Measurements from ENCODE around the gene MRPL4.
A peak's percentile ranks its signal among the peaks of the same experiment; 100 is the strongest.

MRPL4 gene

DNA sequence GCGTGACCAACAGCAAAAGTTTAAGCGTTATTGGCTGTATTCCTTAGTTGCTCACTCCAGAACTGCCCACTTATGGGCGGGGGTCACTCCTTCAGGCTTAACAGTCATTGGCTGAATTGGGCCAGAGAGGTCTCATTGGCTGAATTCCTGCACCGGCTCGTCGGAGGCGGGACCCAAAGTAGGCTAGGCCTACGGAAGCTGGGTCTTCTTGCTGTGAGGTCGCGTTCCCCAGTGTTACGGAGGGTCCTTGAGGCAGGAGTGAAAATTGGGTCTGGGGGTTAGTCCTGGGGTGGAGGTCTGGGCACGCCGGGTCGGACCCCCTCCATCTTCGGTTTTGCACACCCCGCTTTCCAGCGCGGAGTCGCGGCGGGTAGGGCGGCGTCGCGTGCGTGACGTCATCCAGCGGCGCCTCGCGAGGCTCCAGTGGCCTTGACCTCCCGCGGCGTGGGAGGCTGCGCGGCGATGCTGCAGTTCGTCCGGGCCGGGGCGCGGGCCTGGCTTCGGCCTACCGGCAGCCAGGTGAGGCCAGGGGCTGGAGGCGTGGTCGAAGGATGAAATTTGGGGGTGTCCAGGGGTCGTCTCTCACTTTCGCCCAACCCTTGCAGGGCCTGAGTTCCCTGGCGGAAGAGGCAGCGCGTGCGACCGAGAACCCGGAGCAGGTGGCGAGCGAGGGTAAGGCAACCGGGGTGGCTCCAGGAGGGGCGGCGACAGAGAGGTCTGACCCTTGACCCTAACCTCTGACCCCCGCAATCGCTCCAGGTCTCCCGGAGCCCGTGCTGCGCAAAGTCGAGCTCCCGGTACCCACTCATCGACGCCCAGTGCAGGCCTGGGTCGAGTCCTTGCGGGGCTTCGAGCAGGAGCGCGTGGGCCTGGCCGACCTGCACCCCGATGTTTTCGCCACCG lies at the start of gene MRPL4:
Gene MRPL4, plus strand, starts transcription at position 423 of the 903 bp plus-strand sequence. Its CDS starts 40 bp downstream, at position 463.
- DNase-seq = peak; percentile 72 to 99 (median 94)

DNA sequence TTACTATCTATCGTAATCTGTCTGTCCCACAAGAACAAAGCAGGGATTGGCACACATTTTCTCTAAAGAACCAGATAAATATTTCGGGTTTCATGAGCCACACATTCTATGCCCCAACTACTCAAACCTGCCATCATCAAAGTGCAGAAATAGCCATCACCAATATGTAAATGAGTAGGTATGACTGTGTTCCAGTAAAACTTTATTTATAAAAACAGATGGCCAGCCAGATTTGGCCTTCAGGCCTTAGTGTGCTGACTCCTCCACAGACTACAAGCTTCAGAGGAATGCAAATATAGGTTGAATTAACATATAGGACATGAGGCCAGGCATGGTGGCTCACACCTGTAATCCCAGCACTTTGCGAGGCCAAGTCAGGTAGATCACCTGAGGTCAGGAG lies 48.3 kb upstream of the MRPL4 start:
- DNase-seq = no peak

DNA sequence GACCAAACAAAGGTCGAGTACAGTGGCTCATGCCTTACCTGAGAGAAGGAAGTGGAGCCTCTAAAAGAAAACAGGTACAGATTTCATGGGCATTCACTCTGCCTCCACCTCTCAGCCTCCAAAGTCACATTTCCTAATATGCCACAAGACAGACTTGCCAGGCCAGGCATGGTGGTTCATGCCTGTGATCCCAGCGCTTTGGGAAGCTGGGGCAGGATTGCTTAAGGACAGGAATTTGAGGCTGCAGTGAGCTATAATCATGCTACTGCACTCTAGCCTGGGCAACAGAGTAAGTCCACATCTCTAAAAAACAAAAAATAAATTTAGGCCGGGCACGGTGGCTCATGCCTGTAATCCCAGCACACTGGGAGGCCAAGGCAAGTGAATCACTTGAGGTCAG lies 46.4 kb upstream of the MRPL4 start:
- no peak for DNase-seq

DNA sequence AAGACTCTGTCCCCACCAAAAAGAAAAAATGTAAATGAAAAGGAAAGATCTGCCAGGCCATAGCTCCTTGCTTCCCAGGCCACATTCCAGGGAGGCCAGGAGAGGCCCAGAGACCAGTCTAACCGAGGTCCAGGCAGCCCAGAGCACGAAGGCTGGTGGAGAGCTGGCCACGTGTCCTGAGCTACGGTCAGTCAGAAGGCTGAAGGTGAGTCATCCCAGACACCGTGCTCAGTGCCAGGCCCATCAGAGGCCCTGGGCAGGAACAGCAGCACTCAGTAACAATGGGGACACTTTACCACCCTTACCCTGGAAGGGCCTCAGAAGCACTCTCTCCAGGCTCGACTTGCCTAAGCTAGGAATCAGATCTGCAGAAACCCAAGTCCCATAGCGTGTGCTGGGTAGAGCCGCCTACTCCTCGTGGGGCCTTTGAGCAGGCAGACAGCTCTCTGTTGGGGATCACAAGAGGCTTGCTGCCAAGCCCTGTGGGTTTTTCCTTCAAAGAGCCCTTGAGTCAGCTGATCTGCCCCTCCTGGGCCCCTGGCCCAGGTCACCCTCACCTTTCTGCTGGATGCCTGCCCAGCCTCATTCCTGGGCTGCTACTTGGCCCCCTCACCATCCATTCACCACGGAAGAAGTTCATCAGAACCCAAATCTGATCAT lies 45.7 kb upstream of the MRPL4 start:
- DNase-seq = no peak

DNA sequence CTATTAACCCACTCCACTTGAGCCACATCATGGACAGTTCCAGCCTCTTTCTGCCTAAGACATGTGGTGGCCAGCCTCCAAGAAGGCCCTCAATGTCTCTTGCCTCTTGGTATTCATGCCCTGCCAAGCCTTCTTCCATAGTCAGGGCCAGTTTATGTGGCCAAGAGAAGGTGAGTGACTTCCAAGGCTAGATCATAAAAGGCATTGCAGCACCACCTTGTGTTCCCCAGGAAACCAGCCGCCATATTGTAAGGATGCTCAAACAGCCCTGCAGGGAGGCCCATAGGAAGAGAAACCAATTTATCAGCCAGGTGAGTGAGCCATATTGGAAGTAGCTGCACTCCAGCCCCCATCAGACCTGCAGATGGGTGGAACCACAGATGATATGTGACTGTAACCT lies 45.0 kb upstream of the MRPL4 start:
- no peak for DNase-seq

DNA sequence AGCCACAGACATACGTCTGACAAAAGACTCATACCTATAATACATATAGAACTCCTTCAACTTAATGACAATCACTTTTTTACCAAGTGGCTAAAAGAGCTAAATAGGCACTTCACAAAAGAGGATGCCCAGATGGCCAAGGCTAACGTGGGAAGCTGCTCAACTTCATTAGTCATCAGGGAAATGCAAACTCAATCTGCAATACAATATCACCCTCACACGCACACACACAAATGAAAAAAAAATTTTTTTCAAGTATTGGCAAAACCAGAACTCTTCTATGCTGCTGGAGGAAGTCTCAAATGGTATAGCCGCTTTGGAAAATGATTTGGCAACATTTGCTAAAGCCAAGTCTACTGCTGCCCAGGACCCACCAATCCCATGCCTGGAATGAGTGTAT lies 42.7 kb upstream of the MRPL4 start:
- peak in 4 of 58 donors; percentile 5 to 35 (median 19) for DNase-seq

DNA sequence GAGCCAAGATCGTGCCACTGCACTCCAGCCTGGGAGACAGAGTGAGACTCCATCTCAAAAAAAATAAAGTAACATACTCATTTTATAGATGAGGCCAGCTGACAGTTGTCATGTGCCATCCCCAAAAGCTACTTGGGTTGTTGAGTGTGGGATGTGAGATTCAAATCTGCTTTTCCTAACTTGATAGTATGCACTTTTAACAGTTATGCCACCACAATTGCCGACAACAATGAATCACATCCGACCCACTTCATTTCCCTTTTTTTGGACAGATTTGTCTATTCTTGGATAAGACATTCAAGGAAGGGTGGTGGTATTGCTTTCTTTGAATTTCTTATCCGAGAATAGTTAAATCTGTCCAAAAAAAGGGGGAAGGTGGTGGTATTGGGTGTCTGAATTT lies 41.0 kb upstream of the MRPL4 start:
- peak in 1 of 58 donors; percentile 5 for DNase-seq

DNA sequence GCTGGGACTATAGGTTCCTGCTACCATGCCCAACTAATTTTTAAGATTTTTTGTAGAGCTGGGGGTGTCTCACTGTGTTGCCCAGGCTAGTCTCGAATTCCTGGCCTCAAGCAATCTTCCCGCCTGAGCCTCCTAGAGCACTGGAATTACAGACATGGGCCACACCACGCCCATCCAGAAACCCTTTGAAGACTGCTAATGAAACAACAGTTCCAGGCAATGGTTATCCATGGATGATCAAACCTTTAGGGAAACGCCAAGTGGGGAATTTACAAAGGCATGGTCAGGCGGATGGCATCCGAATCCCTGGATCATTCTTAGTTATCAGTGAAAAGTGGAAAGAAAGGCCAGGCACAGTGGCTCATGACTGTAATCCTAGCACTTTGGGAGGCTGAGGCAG lies 40.3 kb upstream of the MRPL4 start:
- no peak for DNase-seq

DNA sequence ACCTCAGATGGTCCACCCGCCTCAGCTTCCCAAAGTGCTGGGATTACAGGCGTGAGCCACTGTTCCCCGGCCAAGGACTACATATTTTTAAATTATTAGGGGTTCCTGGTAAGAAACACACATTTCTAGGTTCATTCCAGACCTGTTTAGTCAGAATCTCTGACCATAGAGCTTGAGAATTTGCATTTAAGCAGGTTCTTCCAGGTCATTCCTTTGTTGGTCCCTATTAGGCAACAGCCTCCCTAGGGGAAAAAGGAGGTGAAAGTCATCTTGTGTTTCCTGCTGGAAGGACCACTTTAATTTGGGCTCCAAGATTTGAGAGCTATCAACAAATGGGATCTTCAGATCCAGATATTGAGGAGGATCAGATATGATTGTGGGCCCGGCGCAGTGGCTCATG lies 37.2 kb upstream of the MRPL4 start:
- DNase-seq = no peak

DNA sequence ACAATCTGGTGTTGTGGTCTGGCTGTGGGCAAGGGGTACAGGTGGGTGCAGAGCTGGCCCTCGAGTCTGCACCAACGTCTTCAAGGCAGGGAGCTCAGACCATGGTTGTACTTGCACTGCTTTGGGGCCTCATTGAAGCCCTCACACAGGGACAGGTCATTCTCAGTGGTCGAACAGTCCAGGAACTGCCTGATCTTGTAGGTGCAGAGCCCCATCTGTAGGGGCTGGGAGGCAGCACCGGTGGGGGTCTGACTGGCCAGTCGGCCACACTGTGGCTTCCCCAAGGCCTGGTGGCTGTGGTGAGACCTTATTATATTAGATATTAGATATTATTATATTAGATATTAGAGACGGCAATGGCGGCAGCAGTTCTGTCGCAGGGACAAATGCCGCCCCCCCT lies 34.9 kb upstream of the MRPL4 start:
- DNase-seq = no peak

DNA sequence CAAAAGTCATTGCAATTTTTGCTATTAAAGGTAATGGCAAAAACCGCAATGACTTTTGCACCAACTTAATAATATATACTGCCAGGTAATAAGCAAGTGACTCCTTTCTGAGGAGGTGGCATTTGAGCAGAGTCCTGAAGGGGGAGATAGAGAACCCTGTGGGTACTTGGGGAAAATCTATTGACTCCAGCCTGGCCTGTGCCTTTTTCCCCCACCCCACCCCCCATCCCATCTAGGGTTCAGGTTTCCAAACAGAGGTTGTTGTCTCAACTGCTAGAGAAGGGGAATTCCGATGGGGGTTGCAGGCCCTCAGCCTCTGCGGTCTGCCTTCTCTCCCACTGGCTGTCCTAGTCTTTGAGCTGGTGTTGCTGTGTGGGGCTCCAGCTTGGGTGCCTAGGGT lies 32.3 kb upstream of the MRPL4 start:
- no peak for DNase-seq

DNA sequence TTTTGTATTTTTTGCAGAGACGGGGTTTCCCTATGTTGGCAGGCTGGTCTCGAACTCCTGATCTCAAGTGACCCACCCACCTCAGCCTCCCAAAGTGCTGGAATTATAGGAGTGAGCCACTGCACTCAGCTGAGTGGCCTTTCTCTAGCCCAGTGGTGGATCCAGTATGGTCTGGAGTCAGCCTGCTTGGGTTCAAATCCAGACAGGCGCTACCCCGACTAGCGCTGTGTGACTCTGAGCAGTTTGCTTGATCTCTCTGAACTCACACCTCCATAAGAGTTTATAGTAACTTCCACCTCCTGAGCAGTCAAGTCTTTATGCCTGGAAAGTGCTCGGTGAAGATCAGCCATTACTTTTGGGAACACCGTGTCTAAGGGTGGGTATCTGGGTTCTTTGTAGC lies 31.3 kb upstream of the MRPL4 start:
- no peak for DNase-seq

DNA sequence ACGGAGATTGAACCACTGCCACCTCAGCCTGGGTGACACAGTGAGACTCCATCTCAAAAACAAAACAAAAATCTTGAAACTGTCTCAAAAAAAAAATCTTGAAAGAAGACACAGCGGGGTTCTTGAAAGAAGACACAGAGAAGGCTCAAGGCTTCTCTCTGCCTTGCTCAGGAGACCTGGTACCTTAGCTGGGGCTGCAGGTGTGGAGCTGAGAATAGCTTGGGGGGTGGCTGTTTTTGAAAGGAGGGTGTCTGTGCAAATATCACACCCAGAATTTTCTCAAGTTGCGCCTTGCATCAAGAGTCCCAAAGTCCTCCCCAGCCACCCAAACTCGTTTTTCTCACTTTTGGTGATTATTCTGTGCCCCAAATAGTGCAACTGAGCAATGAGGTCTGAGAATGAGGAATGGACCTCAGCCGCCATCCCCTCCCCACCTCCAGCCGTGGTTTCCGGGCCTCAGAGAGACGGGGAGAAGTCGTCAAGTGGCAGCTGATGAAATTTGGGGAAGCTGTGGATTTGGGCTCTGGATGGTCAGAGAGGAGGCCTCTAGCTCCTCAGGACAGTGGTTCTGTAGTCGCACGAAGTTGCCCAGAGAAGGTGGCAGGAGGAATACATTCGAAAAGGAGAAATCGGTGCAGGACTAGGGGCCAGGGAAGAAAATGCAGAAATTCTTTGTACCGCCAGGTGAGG lies 29.7 kb upstream of the MRPL4 start:
- DNase-seq = peak in 2 of 58 donors; percentile 3

DNA sequence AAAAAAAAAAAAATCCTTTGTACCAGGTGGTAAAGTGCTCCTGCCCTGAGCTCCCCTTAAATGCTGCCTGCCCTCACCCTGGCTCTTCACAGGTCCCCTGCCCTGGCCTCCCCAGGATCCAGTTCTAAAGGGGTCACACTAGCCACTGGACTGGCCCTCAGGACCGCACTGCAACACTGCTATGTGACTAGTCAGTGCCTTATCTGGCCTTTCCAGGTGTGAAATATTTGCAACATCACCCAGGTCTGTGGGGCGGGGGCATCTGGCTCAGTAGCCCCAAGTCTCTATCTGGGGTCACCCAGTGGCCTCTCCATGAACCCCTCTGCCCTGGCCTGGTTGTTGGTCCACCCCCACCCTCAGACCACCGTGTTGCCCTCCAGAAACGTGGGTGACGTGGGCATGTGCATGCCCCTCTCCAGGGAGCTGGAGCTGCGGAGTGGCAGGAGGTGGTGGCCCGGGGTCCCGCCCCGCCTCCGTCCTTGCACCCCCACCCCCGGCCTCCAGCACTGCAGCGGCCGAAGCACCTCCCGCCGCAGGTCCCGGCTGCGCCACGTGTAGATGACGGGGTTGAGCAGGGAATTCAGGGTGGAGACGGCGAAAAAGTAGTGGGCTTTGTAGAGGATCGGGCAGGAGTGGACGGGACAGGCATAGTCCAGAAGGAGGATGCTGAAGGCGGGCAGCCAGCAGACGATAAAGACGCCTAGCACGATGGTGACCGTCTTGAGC lies 28.4 kb upstream of the MRPL4 start:
- no peak for DNase-seq

DNA sequence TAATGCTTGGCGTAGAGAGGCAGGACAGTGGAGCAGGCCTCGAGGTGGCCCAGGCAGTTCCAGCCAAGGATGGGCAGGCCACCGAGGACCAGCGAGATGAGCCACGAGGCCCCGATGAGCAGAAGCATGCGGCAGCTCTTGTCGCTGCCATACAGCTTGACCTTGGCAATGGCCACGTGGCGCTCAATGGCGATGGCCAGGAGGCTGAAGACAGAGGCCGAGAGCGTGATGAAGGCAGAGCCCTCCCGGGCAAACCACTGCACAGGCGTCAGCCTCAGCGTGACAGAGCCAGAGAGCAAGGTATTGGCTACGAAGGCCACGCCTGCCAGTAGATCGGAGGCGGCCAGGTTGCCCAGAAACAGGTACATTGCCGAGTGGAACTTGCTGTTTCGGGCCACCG lies 27.7 kb upstream of the MRPL4 start:
- no peak for DNase-seq

DNA sequence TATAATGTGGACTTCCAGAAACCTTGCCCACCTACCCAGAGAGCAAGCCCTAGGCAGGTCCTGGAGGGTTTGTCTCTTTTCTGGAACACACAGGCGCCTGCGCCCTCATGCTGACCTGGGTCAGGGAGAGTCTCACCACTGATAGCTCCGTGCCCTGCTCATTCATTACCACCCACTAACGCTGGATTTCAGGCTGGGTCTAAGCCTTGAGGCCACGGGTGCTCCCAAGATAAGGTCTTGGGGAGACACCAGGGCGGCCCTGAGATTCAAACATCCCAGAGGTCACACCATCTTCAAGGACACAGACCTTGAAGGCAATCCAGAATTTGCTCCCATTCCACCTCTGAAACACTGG lies 26.0 kb upstream of the MRPL4 start:
- DNase-seq = no peak

DNA sequence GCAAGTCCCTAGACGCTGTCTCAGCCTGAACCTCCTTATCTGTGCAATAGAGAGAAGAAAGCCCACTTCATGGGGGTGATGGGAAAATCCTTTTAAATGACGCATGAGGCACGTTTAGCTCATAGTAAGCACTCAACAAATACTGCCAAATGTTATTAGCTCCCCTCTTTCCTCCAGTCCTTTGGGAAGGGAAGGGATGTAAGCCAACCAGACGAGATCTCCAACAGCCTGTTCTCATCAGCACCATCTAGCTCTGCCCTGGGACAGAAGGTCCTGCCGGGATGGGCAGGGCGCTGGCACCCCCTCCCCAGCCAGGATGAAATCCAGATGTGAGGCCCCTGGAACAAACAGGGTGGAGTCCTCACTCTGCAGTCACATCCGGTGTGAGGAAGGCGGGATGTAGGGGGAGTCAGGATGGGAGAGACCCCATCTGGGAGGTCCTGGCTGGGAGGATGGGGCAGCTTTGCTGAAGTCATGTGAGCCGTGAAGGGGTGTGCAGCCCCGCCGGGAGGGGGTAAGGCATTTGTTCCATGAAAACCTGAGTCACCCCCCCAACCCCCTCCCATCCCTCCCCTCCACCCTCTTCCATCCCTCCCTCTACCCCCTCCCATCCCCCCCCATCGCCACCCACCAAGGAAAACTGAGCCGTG lies 25.5 kb upstream of the MRPL4 start:
- DNase-seq = peak in 14 of 58 donors; percentile 18 to 73 (median 39)

DNA sequence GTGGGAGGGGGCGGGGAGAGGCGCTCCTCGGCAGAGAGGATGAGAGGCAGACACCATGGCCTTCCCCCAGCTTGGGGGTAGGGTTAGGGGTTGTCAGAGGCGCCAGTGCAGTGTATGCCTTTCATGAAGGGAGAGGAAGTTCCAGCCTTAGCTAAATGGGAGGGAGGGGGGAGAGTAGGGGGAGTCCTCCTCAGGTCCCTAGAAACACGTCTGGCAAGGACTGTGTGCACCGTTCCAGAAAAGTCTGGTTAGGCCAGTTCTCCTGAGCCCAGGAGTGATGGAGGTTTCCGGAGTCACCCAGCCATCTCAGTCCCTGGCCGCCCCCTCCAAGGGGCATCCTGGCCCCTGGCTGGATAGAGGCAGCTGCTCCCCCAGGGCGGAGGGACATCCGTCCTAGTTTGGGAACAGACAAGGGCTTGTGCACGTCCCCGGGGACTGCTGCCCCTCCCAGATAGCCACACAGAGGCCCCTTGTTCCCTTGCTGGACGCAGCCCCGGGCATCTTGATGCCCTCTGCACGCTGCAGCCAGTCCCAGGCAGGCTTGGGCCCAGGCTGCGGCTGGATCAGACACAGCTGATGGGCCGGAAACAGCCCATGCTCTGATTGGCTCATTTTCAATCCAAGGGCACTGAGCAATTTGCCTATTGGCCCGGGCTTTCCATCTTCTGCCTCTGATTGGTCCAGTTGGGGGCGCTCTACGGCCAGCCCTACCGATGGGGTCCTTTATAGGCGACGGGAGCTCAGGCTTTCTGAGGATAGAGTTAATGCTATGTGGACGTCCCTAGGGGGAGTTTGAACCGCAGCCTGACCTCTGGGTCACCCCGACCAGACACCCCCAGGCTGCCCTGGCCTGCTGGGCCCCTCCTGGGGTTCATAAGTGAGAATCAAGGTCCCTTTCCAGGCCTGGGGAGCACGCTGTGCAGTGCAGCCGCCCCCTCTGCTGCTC lies 24.7 kb upstream of the MRPL4 start:
- DNase-seq = peak in 57 of 58 donors; percentile 19 to 97 (median 85)

DNA sequence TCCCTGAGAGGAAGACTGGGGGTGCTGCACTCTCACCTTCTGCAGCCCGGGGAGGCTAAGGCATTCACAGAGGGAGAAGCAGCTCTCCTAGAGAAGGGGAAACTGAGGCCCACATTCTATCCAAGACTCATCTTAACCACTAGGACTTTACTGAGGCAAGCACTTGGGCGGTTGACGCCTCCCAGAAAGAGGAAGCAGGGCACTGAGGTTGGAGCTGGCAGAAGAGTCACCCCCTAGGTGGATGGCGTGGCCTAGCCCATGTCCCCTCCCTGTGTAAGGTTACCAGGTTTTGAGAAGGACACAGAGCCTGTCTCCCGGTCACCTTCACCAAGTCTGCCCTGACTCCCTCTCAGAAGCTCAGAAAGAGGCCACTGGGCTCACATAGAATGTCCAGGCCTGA lies 23.6 kb upstream of the MRPL4 start:
- DNase-seq = no peak

DNA sequence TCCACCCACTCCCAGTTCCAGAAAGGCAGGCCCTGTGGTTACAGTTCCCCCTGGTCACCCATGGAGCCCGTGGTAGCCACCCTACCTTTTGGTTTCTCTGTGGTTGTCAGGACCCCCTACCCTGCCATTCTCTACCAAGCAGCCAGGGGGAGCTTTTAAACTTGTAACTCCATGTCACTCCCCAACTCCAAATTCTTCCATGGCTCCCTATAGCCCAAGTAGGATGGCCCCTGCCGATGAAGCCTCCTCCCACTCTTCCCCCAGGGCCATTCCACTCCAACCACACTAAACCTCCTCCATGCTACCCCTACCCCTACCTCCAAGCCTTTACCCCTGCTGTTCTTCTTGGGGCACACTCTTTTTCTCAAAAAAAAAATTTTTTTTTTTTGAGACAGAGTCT lies 23.1 kb upstream of the MRPL4 start:
- peak in 2 of 58 donors; percentile 1 to 4 for DNase-seq

Data from anterior cingulate cortex (tissue), 58 donors.